GM23248 (cell line): ENCODE data around the gene SNAPC4. TPM values are rescaled to one million over a fixed set of nuclear protein-coding genes. Genes with fewer than 3 reads are reported as not detected.

Experiments used
- DNase-seq: peaks from one replicate; pipeline ENCODE4 v3.0.0-alpha.2; 2015
- H2AFZ ChIP-seq: fragments of 200-600 bp; sonication (generic); 2 replicates; pipeline ENCODE4 v1.6.1; 2016; ENCODE audit warnings: antibody characterized with exemption
- H3F3A ChIP-seq: fragments of 200-600 bp; sonication (generic); 2 replicates; pipeline ENCODE4 v1.6.1; 2016; ENCODE audit warnings: mild to moderate bottlenecking, antibody characterized with exemption, mixed run types; ENCODE audit not compliant: insufficient read depth
- H3K27ac ChIP-seq: fragments of 200-600 bp; sonication (generic); 2 replicates; pipeline ENCODE4 v1.5.1; 2016; ENCODE audit warnings: mild to moderate bottlenecking
- H3K27me3 ChIP-seq: fragments of 200-600 bp; sonication (generic); replicated peaks from 2 replicates; pipeline ENCODE4 v1.6.1; 2016; ENCODE audit warnings: mild to moderate bottlenecking; ENCODE audit not compliant: insufficient read depth
- H3K36me3 ChIP-seq: fragments of 200-600 bp; sonication (generic); 2 replicates; pipeline ENCODE4 v1.6.1; 2016; ENCODE audit warnings: low read depth, mild to moderate bottlenecking
- H3K4me1 ChIP-seq: fragments of 200-600 bp; sonication (generic); 2 replicates; pipeline ENCODE4 v1.6.1; 2016; ENCODE audit warnings: mild to moderate bottlenecking; ENCODE audit not compliant: insufficient read depth
- H3K4me2 ChIP-seq: fragments of 200-600 bp; sonication (generic); one replicate; pipeline ENCODE4 v1.6.1; 2016; ENCODE audit warnings: mild to moderate bottlenecking; ENCODE audit not compliant: unreplicated experiment
- H3K4me3 ChIP-seq: fragments of 200-600 bp; sonication (generic); 2 replicates; pipeline ENCODE4 v1.5.1; 2016; ENCODE audit warnings: mild to moderate bottlenecking
- H3K79me2 ChIP-seq: fragments of 200-600 bp; sonication (generic); 2 replicates; pipeline ENCODE4 v1.6.1; 2016; ENCODE audit warnings: mild to moderate bottlenecking; ENCODE audit not compliant: insufficient read depth
- H3K9ac ChIP-seq: fragments of 200-600 bp; sonication (generic); 2 replicates; pipeline ENCODE4 v1.6.1; 2016; ENCODE audit warnings: mild to moderate bottlenecking
- H3K9me2 ChIP-seq: fragments of 200-600 bp; sonication (generic); 2 replicates; pipeline ENCODE4 v1.6.1; 2016; ENCODE audit warnings: mixed run types, mild to moderate bottlenecking, moderate library complexity; ENCODE audit not compliant: insufficient read depth
- H3K9me3 ChIP-seq: fragments of 200-600 bp; sonication (generic); one replicate; pipeline ENCODE4 v1.6.1; 2017; ENCODE audit warnings: low read depth
- H4K20me1 ChIP-seq: fragments of 200-600 bp; sonication (generic); 2 replicates; pipeline ENCODE4 v1.6.0; 2016; ENCODE audit not compliant: insufficient read depth
- EZH2 ChIP-seq: fragments of 200-600 bp; sonication (generic); IDR thresholded peaks from 2 replicates; pipeline ENCODE4 v1.6.1; 2018; ENCODE audit warnings: antibody characterized with exemption, mild to moderate bottlenecking; ENCODE audit not compliant: insufficient read depth, poor library complexity, severe bottlenecking
- EZH2phosphoT487 ChIP-seq: fragments of 200-600 bp; sonication (generic); IDR thresholded peaks from 2 replicates; pipeline ENCODE4 v1.6.1; 2018; ENCODE audit warnings: antibody characterized with exemption, moderate library complexity, mild to moderate bottlenecking, low read depth; ENCODE audit not compliant: insufficient read depth
- WGBS, 2 experiments: methylation state at CpG; one replicate each; pipeline ENCODE4 v1.1.6; 2015 to 2017; ENCODE audit warnings: low lambda C conversion rate in 2 of 2, low coverage in 1 of 2; ENCODE audit errors: missing lambda C conversion rate in 2 of 2; 5-methylcytosine and 5-hydroxymethylcytosine counted together
- in situ Hi-C: fragments of 300-500 bp; cut with MboI; formaldehyde crosslinking; loops from 2 replicates; pipeline ENCODE4 v1.15.0; 2020
- polyA plus RNA-seq: library from polyadenylated mRNA; unstranded; fragments of >200 nt; fragmentation: Nextera tagmentation; extraction: Ambion mirVana; gene quantifications from 2 replicates; pipeline ENCODE4 v1.2.1, GENCODE V29; 2016
- total RNA-seq: library from RNA; depleted of rRNA; stranded (reverse); fragments of >200 nt; shearing (Covaris generic); gene quantifications from 2 replicates; pipeline ENCODE4 v1.2.3, GENCODE V29; 2014

The SNAPC4 gene
- total and polyA plus RNA-seq, 2 experiments from 2014 or later = 4.4 to 5.2 TPM

- Histone ChIP-seq H4K20me1 (peaks cover 8% of the 10 kb centered on the region; the same call in 1 of the 2 replicates), H3K79me2 (peaks cover 49% of the 10 kb centered on the region), H3K4me1 (peaks cover 12% of the 10 kb centered on the region), H3K27ac (no peak overlapping the region), H3K27me3 (no peaks in the 10 kb centered on the region), H3K36me3 (no peaks in the 10 kb centered on the region), H3K9me3 (no peaks in the 10 kb centered on the region), H3K4me3 (no peak overlapping the region), H3K9me2 (no peaks in the 10 kb centered on the region), H2AFZ (no peak overlapping the region), H3K4me2 (no peak overlapping the region), H3F3A (no peaks in the 10 kb centered on the region), H3K9ac (no peak overlapping the region)
- in situ Hi-C loops = no loop called here
- 96 to 97% methylated on average over 13 to 17 of the region's 17 CpGs for WGBS, 2 experiments
- TF ChIP-seq EZH2phosphoT487 = no peak
- TF ChIP-seq EZH2 = no peak
- DNase-seq = no peak
Observed at GRCh38 chr9:136434580-136435169, 34.7 kb upstream of the SNAPC4 start.

- no peaks in the 10 kb centered on the region for H3K36me3 ChIP-seq
- in situ Hi-C loops = no loop called here
- 88 to 89% methylated on average over 32 to 37 of the region's 37 CpGs for WGBS, 2 experiments
Observed at GRCh38 chr9:136433849-136434579, 34.0 kb upstream of the SNAPC4 start.

GRCh38 chr9:136433043-136433715, 33.2 kb upstream of the SNAPC4 start:
- no peaks in the 10 kb centered on the region for H3K9me2 ChIP-seq
- no peak overlapping the region for H2AFZ ChIP-seq

More at GRCh38 chr9:136433849-136434579, 34.0 kb upstream of the SNAPC4 start:
- peaks cover 12% of the 10 kb centered on the region for H3K4me1 ChIP-seq
- no peak overlapping the region for H3K4me2 ChIP-seq
- H3K27ac ChIP-seq = no peak overlapping the region
- peaks cover 48% of the 10 kb centered on the region for H3K79me2 ChIP-seq
- TF ChIP-seq EZH2 (no peak), EZH2phosphoT487 (no peak)
- no peak overlapping the region for H3K9ac ChIP-seq
- no peak overlapping the region for H3K4me3 ChIP-seq
- no peaks in the 10 kb centered on the region for H3K9me3 ChIP-seq
- no peak for DNase-seq
- no peaks in the 10 kb centered on the region for H3F3A ChIP-seq
- H2AFZ ChIP-seq = no peak overlapping the region
- no peaks in the 10 kb centered on the region for H3K27me3 ChIP-seq
- peaks cover 8% of the 10 kb centered on the region; the same call in 1 of the 2 replicates for H4K20me1 ChIP-seq
- H3K9me2 ChIP-seq = no peaks in the 10 kb centered on the region

GRCh38 chr9:136432591-136432990, 32.6 kb upstream of the SNAPC4 start:
- Histone ChIP-seq H2AFZ (no peak overlapping the region), H3K27ac (no peak overlapping the region), H3F3A (peaks cover 6% of the 10 kb centered on the region; the same call in 1 of the 2 replicates), H3K79me2 (peaks cover 34% of the 10 kb centered on the region), H3K9me3 (no peaks in the 10 kb centered on the region), H3K4me1 (peaks cover 11% of the 10 kb centered on the region), H4K20me1 (peaks cover 8% of the 10 kb centered on the region; the same call in 1 of the 2 replicates), H3K9ac (no peak overlapping the region), H3K36me3 (no peaks in the 10 kb centered on the region), H3K27me3 (no peaks in the 10 kb centered on the region), H3K4me3 (no peak overlapping the region), H3K4me2 (no peak overlapping the region), H3K9me2 (no peaks in the 10 kb centered on the region)
- DNase-seq = no peak
- no peak for TF ChIP-seq EZH2
- no peak for TF ChIP-seq EZH2phosphoT487
- in situ Hi-C loops = no loop called here
- WGBS, 2 experiments = 85 to 90% methylated on average over 11 to 26 of the region's 26 CpGs

More at GRCh38 chr9:136433043-136433715, 33.2 kb upstream of the SNAPC4 start:
- Histone ChIP-seq H3F3A (peaks cover 2% of the 10 kb centered on the region; the same call in 1 of the 2 replicates), H3K27ac (no peak overlapping the region), H3K4me2 (no peak overlapping the region), H3K79me2 (peaks cover 40% of the 10 kb centered on the region), H4K20me1 (peaks cover 8% of the 10 kb centered on the region; the same call in 1 of the 2 replicates), H3K9ac (no peak overlapping the region), H3K4me1 (peaks cover 12% of the 10 kb centered on the region), H3K9me3 (no peaks in the 10 kb centered on the region), H3K27me3 (no peaks in the 10 kb centered on the region), H3K36me3 (no peaks in the 10 kb centered on the region), H3K4me3 (no peak overlapping the region)
- DNase-seq = no peak
- no peak for TF ChIP-seq EZH2phosphoT487
- no peak for TF ChIP-seq EZH2
- in situ Hi-C loops = no loop called here
- WGBS, 2 experiments = 89 to 91% methylated on average over 34 to 35 of the region's 36 CpGs
